Choroid plexus epithelial cell (primary cell): ENCODE results near the gene CDC42EP5.

Experiments
- DNase-seq: peaks from one replicate; pipeline ENCODE4 v3.0.0-alpha.2; 2010; ENCODE audit warnings: low read depth
- H3K4me3 ChIP-seq: 2 replicates; pipeline ENCODE4 v1.5.1; 2011; ENCODE audit warnings: low read depth, mild to moderate bottlenecking, control low read depth, low read length, moderate library complexity
- CTCF ChIP-seq: conservative IDR thresholded peaks from 2 replicates; pipeline ENCODE4 v1.5.1; 2011; ENCODE audit warnings: low read depth, mild to moderate bottlenecking, control low read depth, inconsistent platforms, low read length, moderate library complexity

Gene CDC42EP5

GRCh38 chr19:54480051-54480450 is 7.0 kb upstream of the CDC42EP5 start:
- no peak for DNase-seq
- H3K4me3 ChIP-seq = no peak overlapping the region
- TF ChIP-seq CTCF = no peak

GRCh38 chr19:54478677-54479266 is 5.7 kb upstream of the CDC42EP5 start:
- H3K4me3 ChIP-seq = no peak overlapping the region
- TF ChIP-seq CTCF = peak; percentile 77
- peak; percentile 67 for DNase-seq

GRCh38 chr19:54477650-54478049 is 4.6 kb upstream of the CDC42EP5 start:
- H3K4me3 ChIP-seq = no peak overlapping the region
- DNase-seq = peak; percentile 22
- TF ChIP-seq CTCF = peak; percentile 31

GRCh38 chr19:54475706-54476105 is 2.6 kb upstream of the CDC42EP5 start:
- no peak for DNase-seq
- TF ChIP-seq CTCF = no peak

GRCh38 chr19:54473892-54474372 is 836 bp upstream of the CDC42EP5 start:
- DNase-seq = no peak
- TF ChIP-seq CTCF = no peak
- no peak overlapping the region for H3K4me3 ChIP-seq

More at GRCh38 chr19:54475706-54476105, 2.6 kb upstream of the CDC42EP5 start:
- H3K4me3 ChIP-seq = no peak overlapping the region

GRCh38 chr19:54470991-54471782 is 1.9 kb downstream of the CDC42EP5 start:
- no peak for TF ChIP-seq CTCF
- DNase-seq = no peak
- peak overlapping the region; percentile 62 for H3K4me3 ChIP-seq
